Endothelial cell of umbilical vein (primary cell): Measurements from ENCODE around the gene SLC16A2.

Experiments
- EZH2 ChIP-seq: IDR thresholded peaks from 2 replicates; pipeline ENCODE4 v1.6.1; 2012; ENCODE audit warnings: borderline replicate concordance, low read depth, mild to moderate bottlenecking, moderate library complexity, low read length, inconsistent platforms; ENCODE audit not compliant: severe bottlenecking
- FOS ChIP-seq: IDR thresholded peaks from 2 replicates; pipeline ENCODE4 v1.6.1; 2011; ENCODE audit warnings: mild to moderate bottlenecking, low read length, moderate library complexity, borderline replicate concordance; ENCODE audit not compliant: insufficient read depth
- GATA2 ChIP-seq: IDR thresholded peaks from 2 replicates; pipeline ENCODE4 v1.7.0; 2011; ENCODE audit warnings: low read depth, mild to moderate bottlenecking, moderate library complexity, mixed read lengths, low read length; ENCODE audit not compliant: insufficient read length, insufficient read depth
- JUN ChIP-seq: IDR thresholded peaks from 2 replicates; pipeline ENCODE4 v1.6.1; 2011; ENCODE audit warnings: borderline replicate concordance, low read depth; ENCODE audit not compliant: insufficient read length, insufficient read depth
- MAX ChIP-seq: IDR thresholded peaks from 2 replicates; pipeline ENCODE4 v1.6.1; 2011; ENCODE audit not compliant: insufficient read depth, insufficient read length
- MYC ChIP-seq: IDR thresholded peaks from one replicate; pipeline ENCODE4 v1.6.1; 2011; ENCODE audit warnings: mild to moderate bottlenecking, low read depth, low read length
- POLR2A ChIP-seq: IDR thresholded peaks from 2 replicates; pipeline ENCODE4 v1.6.1; 2012; ENCODE audit warnings: low read depth, mild to moderate bottlenecking, control low read depth, low read length
- POLR2AphosphoS5 ChIP-seq: IDR thresholded peaks from 2 replicates; pipeline ENCODE4 v1.6.1; 2012; ENCODE audit warnings: low read depth, mild to moderate bottlenecking, control low read depth, low read length, moderate library complexity; ENCODE audit not compliant: insufficient read depth
- TF ChIP-seq, protein P1 (sequence below), 2 donors: IDR thresholded peaks; 1 replicate in 1 of 2; 2 replicates in 1 of 2; pipeline ENCODE4 v1.5.1; 2011; ENCODE audit warnings: low read length in 2 of 2, mild to moderate bottlenecking in 2 of 2, moderate library complexity in 2 of 2, control low read depth in 1 of 2, inconsistent platforms in 1 of 2, low read depth in 1 of 2; ENCODE audit not compliant: insufficient read depth in 1 of 2; ENCODE audit errors: extremely low read depth in 1 of 2

DNA sequence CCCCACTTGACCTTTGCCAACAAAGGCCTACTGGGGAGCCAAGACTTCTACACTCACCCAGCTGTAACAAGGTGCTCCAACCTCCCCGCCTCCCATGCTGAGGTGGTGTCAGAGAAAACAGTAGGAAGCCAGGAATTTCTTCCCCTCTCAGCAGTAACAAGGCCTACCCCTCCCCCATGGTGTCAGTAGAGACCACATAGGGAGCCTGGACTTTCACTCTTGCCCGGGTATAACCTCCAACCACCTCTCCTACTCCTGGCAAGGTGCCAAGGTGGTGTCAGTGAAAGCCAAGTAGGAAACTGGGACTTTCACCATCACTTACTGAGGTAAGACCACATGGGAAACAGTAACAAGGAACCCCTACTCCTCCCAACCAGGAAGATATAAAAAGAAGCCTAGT, 93.1 kb downstream of the SLC16A2 start:
- TF ChIP-seq, protein P1, sequence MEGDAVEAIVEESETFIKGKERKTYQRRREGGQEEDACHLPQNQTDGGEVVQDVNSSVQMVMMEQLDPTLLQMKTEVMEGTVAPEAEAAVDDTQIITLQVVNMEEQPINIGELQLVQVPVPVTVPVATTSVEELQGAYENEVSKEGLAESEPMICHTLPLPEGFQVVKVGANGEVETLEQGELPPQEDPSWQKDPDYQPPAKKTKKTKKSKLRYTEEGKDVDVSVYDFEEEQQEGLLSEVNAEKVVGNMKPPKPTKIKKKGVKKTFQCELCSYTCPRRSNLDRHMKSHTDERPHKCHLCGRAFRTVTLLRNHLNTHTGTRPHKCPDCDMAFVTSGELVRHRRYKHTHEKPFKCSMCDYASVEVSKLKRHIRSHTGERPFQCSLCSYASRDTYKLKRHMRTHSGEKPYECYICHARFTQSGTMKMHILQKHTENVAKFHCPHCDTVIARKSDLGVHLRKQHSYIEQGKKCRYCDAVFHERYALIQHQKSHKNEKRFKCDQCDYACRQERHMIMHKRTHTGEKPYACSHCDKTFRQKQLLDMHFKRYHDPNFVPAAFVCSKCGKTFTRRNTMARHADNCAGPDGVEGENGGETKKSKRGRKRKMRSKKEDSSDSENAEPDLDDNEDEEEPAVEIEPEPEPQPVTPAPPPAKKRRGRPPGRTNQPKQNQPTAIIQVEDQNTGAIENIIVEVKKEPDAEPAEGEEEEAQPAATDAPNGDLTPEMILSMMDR (IDR thresholded peaks at IDR 0.05; ENCODE audit: extremely low read depth in 1 of 2, insufficient read depth in 1 of 2, low read depth in 1 of 2, low read length in 2 of 2): no peak
- TF ChIP-seq POLR2AphosphoS5 (no peak), POLR2A (no peak), EZH2 (no peak), MAX (no peak), JUN (no peak), FOS (no peak), MYC (no peak), GATA2 (no peak)
